IMR-90 (cell line): Measurements from ENCODE around the gene LYRM9. TPM values are rescaled to one million over a fixed set of nuclear protein-coding genes. Genes with fewer than 3 reads are reported as not detected.

Source experiments
- ATAC-seq: fragments of 200-7000 bp; cut with Tn5 transposase; 2 replicates; pipeline ENCODE4 v1.9.1; 2020; ENCODE audit warnings: low read depth, mild to moderate bottlenecking, moderate library complexity
- BruUV-seq: library from RNA; stranded (reverse); fragments of 400-500 nt; replicated peaks from 2 replicates; lab custom pipeline; 2021; lab: Mats Ljungman, UMichigan
- CTCF ChIA-PET: fragments of 300-600 bp; formaldehyde crosslinking; extraction: SDS; loops from one replicate; lab custom pipeline; 2021; ENCODE audit warnings: antibody characterized with exemption; lab: Yijun Ruan, JAX
- POLR2A ChIA-PET: fragments of 300-600 bp; sonication (Branson Sonifier 250); formaldehyde crosslinking; loops from one replicate; lab custom pipeline; 2022; ENCODE audit warnings: antibody characterized with exemption; ENCODE audit not compliant: unreplicated experiment; lab: Charles Lee
- DNase-seq: peaks from one replicate; pipeline ENCODE4 v3.0.0; 2013
- H2AFZ ChIP-seq: replicated peaks from 2 replicates; pipeline ENCODE3; 2013; ENCODE audit warnings: low read length, mild to moderate bottlenecking; ENCODE audit not compliant: poor library complexity
- H2AK5ac ChIP-seq: 2 replicates; pipeline ENCODE4 v1.6.1; 2013; ENCODE audit warnings: low read depth, low read length, inconsistent platforms
- H2AK9ac ChIP-seq: replicated peaks from 2 replicates; pipeline ENCODE3; 2013; ENCODE audit warnings: mild to moderate bottlenecking, low read depth, low read length, moderate library complexity; ENCODE audit not compliant: poor library complexity
- H2BK120ac ChIP-seq: 2 replicates; pipeline ENCODE4 v1.6.1; 2013; ENCODE audit warnings: low read depth, low read length, inconsistent platforms
- H2BK15ac ChIP-seq: 3 replicates; pipeline ENCODE4 v1.6.1; 2013; ENCODE audit warnings: low read depth, low read length, inconsistent platforms
- H2BK20ac ChIP-seq: 2 replicates; pipeline ENCODE4 v1.6.1; 2013; ENCODE audit warnings: low read depth, mild to moderate bottlenecking, inconsistent platforms, low read length, moderate library complexity
- H2BK5ac ChIP-seq: 2 replicates; pipeline ENCODE4 v1.6.1; 2013; ENCODE audit warnings: mild to moderate bottlenecking, low read depth, low read length, inconsistent platforms; ENCODE audit not compliant: poor library complexity, severe bottlenecking
- H3K14ac ChIP-seq: replicated peaks from 2 replicates; pipeline ENCODE4 v1.6.1; 2013; ENCODE audit warnings: low read depth, low read length, inconsistent platforms
- H3K18ac ChIP-seq: 2 replicates; pipeline ENCODE4 v1.6.1; 2013; ENCODE audit warnings: low read depth, low read length, control low read depth
- H3K23ac ChIP-seq: 2 replicates; pipeline ENCODE4 v1.6.1; 2013; ENCODE audit warnings: low read depth, low read length, inconsistent platforms
- H3K27ac ChIP-seq: 2 replicates; pipeline ENCODE4 v1.5.1; 2013; ENCODE audit warnings: mild to moderate bottlenecking, control low read depth, low read length; ENCODE audit not compliant: insufficient read depth
- H3K27me3 ChIP-seq: 2 replicates; pipeline ENCODE4 v1.6.1; 2013; ENCODE audit warnings: low read length; ENCODE audit not compliant: control insufficient read depth, insufficient read depth
- H3K36me3 ChIP-seq: 2 replicates; pipeline ENCODE4 v1.6.1; 2013; ENCODE audit warnings: low read length, mixed read lengths; ENCODE audit not compliant: control insufficient read depth, insufficient read depth
- H3K4ac ChIP-seq: 2 replicates; pipeline ENCODE4 v1.6.1; 2013; ENCODE audit warnings: low read depth, low read length, inconsistent platforms
- H3K4me1 ChIP-seq: 2 replicates; pipeline ENCODE4 v1.6.1; 2013; ENCODE audit warnings: low read length, mixed read lengths; ENCODE audit not compliant: control insufficient read depth, insufficient read depth
- H3K4me2 ChIP-seq: 2 replicates; pipeline ENCODE4 v1.6.1; 2013; ENCODE audit warnings: low read depth, mild to moderate bottlenecking, control low read depth, low read length, moderate library complexity
- H3K4me3 ChIP-seq: 2 replicates; pipeline ENCODE4 v1.5.1; 2013; ENCODE audit warnings: low read depth, mild to moderate bottlenecking, control low read depth, low read length, moderate library complexity; ENCODE audit not compliant: insufficient read depth
- H3K56ac ChIP-seq: 2 replicates; pipeline ENCODE4 v1.6.1; 2013; ENCODE audit warnings: low read length, inconsistent platforms; ENCODE audit not compliant: insufficient read depth; ENCODE audit errors: extremely low read depth
- H3K79me1 ChIP-seq, 2 experiments: 2 replicates each; pipeline ENCODE4 v1.6.1; 2013; ENCODE audit warnings: low read length in 2 of 2, inconsistent platforms in 1 of 2, low read depth in 1 of 2
- H3K9ac ChIP-seq: 2 replicates; pipeline ENCODE4 v1.6.1; 2013; ENCODE audit warnings: low read depth, low read length, control low read depth
- H3K9me1 ChIP-seq: 2 replicates; pipeline ENCODE4 v1.6.1; 2013; ENCODE audit warnings: low read length, inconsistent platforms; ENCODE audit not compliant: insufficient read depth
- H3K9me3 ChIP-seq: 2 replicates; pipeline ENCODE4 v1.6.1; 2013; ENCODE audit warnings: low read length; ENCODE audit not compliant: control insufficient read depth, insufficient read depth
- H4K20me1 ChIP-seq: 2 replicates; pipeline ENCODE4 v1.6.1; 2013; ENCODE audit warnings: low read length, inconsistent platforms; ENCODE audit not compliant: insufficient read depth
- H4K5ac ChIP-seq: 2 replicates; pipeline ENCODE4 v1.6.1; 2013; ENCODE audit warnings: mild to moderate bottlenecking, low read depth, low read length, control low read depth
- H4K8ac ChIP-seq, 2 experiments: 2 replicates each; pipeline ENCODE4 v1.6.1; 2013; ENCODE audit warnings: low read depth in 2 of 2, low read length in 2 of 2, control low read depth in 1 of 2, inconsistent platforms in 1 of 2
- H4K91ac ChIP-seq: 2 replicates; pipeline ENCODE4 v1.6.1; 2013; ENCODE audit warnings: low read depth, low read length, inconsistent platforms; ENCODE audit not compliant: insufficient read depth
- CEBPB ChIP-seq: IDR thresholded peaks from 2 replicates; pipeline ENCODE4 v1.6.1; 2012; ENCODE audit warnings: low read depth, low read length, improper control_type of control experiment
- RAD21 ChIP-seq: IDR thresholded peaks from 2 replicates; pipeline ENCODE4 v1.6.1; 2012; ENCODE audit warnings: low read length, improper control_type of control experiment
- WGBS, 2 experiments: methylation state at CpG; one replicate each; pipeline versions ENCODE4 v1.1.5 to v1.1.7; 2013; ENCODE audit warnings: missing lambda C conversion rate in 2 of 2; ENCODE audit not compliant: insufficient read length in 1 of 2; ENCODE audit errors: extremely low coverage in 2 of 2; 5-methylcytosine and 5-hydroxymethylcytosine counted together
- dilution Hi-C: fragments of 300-500 bp; cut with HindIII; formaldehyde crosslinking; loops from one replicate; pipeline ENCODE4 v1.14.3; 2018; ENCODE audit warnings: low sequenced_read_pairs; ENCODE audit not compliant: unreplicated experiment
- in situ Hi-C: fragments of 300-500 bp; cut with MboI; formaldehyde crosslinking; loops from 3 replicates; pipeline ENCODE4 v1.14.3; 2019; ENCODE audit warnings: low sequenced_read_pairs, inconsistent platforms, mixed read lengths
- intact Hi-C: fragments of 100-400 bp; cut with micrococcal nuclease; formaldehyde crosslinking; loops from 2 replicates; pipeline ENCODE4 v1.10.0; 2022
- polyA plus RNA-seq, 3 experiments: library from polyadenylated mRNA; depleted of rRNA; stranded (reverse); fragments of >200 nt; gene quantifications; 2 replicates each; pipeline ENCODE4 v1.2.3, GENCODE V29; 2012; ENCODE audit warnings: low replicate concordance in 1 of 3
- total RNA-seq: library from RNA; depleted of rRNA; stranded (reverse); fragments of >200 nt; gene quantifications from 2 replicates; pipeline ENCODE4 v1.2.3, GENCODE V29; 2012

Gene LYRM9
- total and polyA plus RNA-seq, 2 of the 4 experiments (the other 2 are of a cell fraction): 3.2 to 4.8 TPM

DNA sequence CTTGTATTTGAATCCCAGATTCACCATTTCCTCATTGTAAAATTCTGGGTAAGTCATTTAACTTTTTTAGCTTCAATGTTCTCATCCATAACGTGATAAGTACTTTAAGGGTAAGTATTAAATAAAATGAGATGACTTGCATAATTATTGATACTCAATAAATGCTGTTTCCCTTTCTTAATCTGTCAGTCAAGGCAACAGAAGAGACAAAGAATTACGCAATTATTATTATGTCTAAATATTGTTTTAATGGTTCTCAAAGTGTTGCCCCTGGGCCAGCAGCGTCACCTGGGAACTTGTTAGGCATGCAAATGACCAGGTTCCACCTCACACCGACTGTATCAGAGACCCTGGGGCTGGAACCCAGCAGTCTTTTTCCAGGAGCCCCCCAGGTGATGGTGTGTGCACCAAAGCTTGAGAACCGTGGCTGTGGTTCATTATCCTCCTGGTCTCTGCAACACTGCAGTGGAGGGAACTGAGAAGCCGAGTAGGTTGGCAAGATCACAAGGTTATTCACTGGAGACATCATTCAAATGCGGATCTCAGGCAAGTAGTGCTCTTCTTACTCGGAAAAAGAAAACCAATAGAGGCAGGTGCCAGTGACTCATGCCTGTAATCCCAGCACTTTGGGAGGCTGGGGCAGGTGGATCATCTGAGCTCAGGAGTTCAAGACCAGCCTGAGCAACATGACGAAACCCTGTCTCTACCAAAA is 43.5 kb downstream of the LYRM9 start:
- POLR2A ChIA-PET: no interaction called here
- intact Hi-C loops: no loop called here

More for the DNA sequence above, 43.5 kb downstream of the LYRM9 start:
- no peak overlapping the region for H3K56ac ChIP-seq
- no peaks in the 10 kb centered on the region for H3K4me1 ChIP-seq
- dilution Hi-C loops: no loop called here
- no peak overlapping the region for H2BK15ac ChIP-seq
- no peak overlapping the region for H2BK120ac ChIP-seq
- CTCF ChIA-PET: no interaction called here
- H2AFZ ChIP-seq: no peak overlapping the region
- no peak overlapping the region for H2AK9ac ChIP-seq
- H2BK20ac ChIP-seq: no peak overlapping the region
- H3K9me1 ChIP-seq: no peaks in the 10 kb centered on the region
- no peak overlapping the region for H4K91ac ChIP-seq
- no peaks in the 10 kb centered on the region for H3K79me1 ChIP-seq
- no peak overlapping the region for H4K8ac ChIP-seq
- H3K23ac ChIP-seq: no peak overlapping the region
- no peak overlapping the region for H3K27ac ChIP-seq
- no peak overlapping the region for H4K5ac ChIP-seq
- no peak for TF ChIP-seq RAD21
- TF ChIP-seq CEBPB: peak; percentile 55
- no peaks in the 10 kb centered on the region for H3K36me3 ChIP-seq
- no peak overlapping the region for H3K14ac ChIP-seq
- H2BK5ac ChIP-seq: no peak overlapping the region
- no peaks in the 10 kb centered on the region for H3K9me3 ChIP-seq
- in situ Hi-C loops: no loop called here
- H2AK5ac ChIP-seq: no peak overlapping the region
- H3K4me3 ChIP-seq: no peak overlapping the region
- H3K9ac ChIP-seq: no peak overlapping the region
- peaks cover 11% of the 10 kb centered on the region for H3K27me3 ChIP-seq
- ATAC-seq: no peak
- no CpG with 5 or more reads among the region's 9 CpGs for WGBS, 2 experiments
- no peaks in the 10 kb centered on the region for H4K20me1 ChIP-seq
- H3K4ac ChIP-seq: no peak overlapping the region
- no TSS peak for BruUV-seq
- no peak overlapping the region for H3K18ac ChIP-seq
- no peak overlapping the region for H3K4me2 ChIP-seq
- no peak for DNase-seq
